H1 (cell line): Measurements from ENCODE around the gene L3HYPDH. TPM values are rescaled to one million over a fixed set of nuclear protein-coding genes. Genes with fewer than 3 reads are reported as not detected.

Experiments used
- BRCA1 ChIP-seq: IDR thresholded peaks from 2 replicates; pipeline ENCODE4 v1.6.1; 2012; ENCODE audit warnings: low read depth, low read length, improper control_type of control experiment
- KDM1A ChIP-seq: fragments of 200-600, 300-600 bp; sonication (generic); IDR thresholded peaks from 2 replicates; pipeline ENCODE4 v1.7.1; 2016; ENCODE audit warnings: mild to moderate bottlenecking, low read length, borderline replicate concordance
- KDM5A ChIP-seq: fragments of 200-600 bp; IDR thresholded peaks from 2 replicates; pipeline ENCODE4 v1.7.1; 2012; ENCODE audit warnings: mild to moderate bottlenecking, low read length, inconsistent platforms, mixed read lengths
- RNF2 ChIP-seq: fragments of 200-900, 300-1000 bp; sonication (generic); IDR thresholded peaks from 2 replicates; pipeline ENCODE4 v1.7.1; 2016; ENCODE audit warnings: borderline replicate concordance, low read depth, mild to moderate bottlenecking, antibody characterized with exemption, low read length; ENCODE audit not compliant: poor library complexity, severe bottlenecking; ENCODE audit errors: missing control alignments
- TAF1 ChIP-seq: IDR thresholded peaks from 2 replicates; pipeline ENCODE4 v1.6.1; 2011; ENCODE audit warnings: mild to moderate bottlenecking, low read depth, low read length
- TAF7 ChIP-seq: optimal IDR thresholded peaks from 2 replicates; pipeline ENCODE3; 2011; ENCODE audit warnings: low read depth, mild to moderate bottlenecking, inconsistent platforms, low read length, moderate library complexity, borderline replicate concordance
- polyA plus RNA-seq, 7 experiments: library from polyadenylated mRNA; depleted of rRNA in 3 of 7; stranded (reverse) in 5 of 7; unstranded in 2 of 7; fragments of >200 nt in 5 of 7; fragments of 200-250 nt in 2 of 7; gene quantifications; 1 replicate in 5 of 7; 2 replicates in 1 of 7; 4 replicates in 1 of 7; pipeline versions ENCODE4 v1.2.1 to v1.2.3, GENCODE V29; 2011 to 2013; ENCODE audit warnings: missing spikeins in 2 of 7, mixed read lengths in 2 of 7
- total RNA-seq: library from RNA; stranded (reverse); fragmentation: NEBNext Ultra II Directional; extraction: Animal tissue kit (Norgen Biotek cat#: 25700); gene quantifications from 2 replicates; pipeline ENCODE4 v1.2.1, GENCODE V29; 2021
- TF ChIP-seq, protein P1 (sequence below): fragments of 300-600 bp; sonication (generic); IDR thresholded peaks from 2 replicates; pipeline ENCODE4 v1.7.1; 2012; ENCODE audit warnings: low read length, moderate library complexity, mild to moderate bottlenecking, inconsistent platforms; ENCODE audit not compliant: insufficient replicate concordance

The L3HYPDH gene
- total and polyA plus RNA-seq, 2 of the 8 experiments (the other 6 are each of a cell fraction or from before 2014, with no cell fraction given) = 11.2 to 15.8 TPM

DNA sequence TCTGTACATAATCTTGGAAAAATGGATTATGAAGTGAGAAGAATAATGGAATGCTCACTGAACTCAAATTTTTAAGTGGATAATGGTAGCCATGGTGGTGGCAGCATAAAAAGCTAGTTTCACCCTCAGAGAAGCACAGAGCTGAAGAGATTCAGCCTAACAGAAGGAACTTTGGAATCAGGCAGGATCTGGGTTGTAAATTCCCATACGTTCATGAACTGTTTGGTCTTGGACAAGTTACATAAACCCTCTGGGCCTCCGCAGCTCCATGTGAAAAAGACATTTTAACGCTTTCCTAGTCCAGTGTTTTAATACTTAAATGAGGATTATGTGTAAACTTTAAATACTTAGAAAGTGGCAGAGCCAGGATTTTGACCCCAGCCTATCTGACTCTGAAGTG is 26.8 kb upstream of the L3HYPDH start (continued):
- TF ChIP-seq, protein P1, sequence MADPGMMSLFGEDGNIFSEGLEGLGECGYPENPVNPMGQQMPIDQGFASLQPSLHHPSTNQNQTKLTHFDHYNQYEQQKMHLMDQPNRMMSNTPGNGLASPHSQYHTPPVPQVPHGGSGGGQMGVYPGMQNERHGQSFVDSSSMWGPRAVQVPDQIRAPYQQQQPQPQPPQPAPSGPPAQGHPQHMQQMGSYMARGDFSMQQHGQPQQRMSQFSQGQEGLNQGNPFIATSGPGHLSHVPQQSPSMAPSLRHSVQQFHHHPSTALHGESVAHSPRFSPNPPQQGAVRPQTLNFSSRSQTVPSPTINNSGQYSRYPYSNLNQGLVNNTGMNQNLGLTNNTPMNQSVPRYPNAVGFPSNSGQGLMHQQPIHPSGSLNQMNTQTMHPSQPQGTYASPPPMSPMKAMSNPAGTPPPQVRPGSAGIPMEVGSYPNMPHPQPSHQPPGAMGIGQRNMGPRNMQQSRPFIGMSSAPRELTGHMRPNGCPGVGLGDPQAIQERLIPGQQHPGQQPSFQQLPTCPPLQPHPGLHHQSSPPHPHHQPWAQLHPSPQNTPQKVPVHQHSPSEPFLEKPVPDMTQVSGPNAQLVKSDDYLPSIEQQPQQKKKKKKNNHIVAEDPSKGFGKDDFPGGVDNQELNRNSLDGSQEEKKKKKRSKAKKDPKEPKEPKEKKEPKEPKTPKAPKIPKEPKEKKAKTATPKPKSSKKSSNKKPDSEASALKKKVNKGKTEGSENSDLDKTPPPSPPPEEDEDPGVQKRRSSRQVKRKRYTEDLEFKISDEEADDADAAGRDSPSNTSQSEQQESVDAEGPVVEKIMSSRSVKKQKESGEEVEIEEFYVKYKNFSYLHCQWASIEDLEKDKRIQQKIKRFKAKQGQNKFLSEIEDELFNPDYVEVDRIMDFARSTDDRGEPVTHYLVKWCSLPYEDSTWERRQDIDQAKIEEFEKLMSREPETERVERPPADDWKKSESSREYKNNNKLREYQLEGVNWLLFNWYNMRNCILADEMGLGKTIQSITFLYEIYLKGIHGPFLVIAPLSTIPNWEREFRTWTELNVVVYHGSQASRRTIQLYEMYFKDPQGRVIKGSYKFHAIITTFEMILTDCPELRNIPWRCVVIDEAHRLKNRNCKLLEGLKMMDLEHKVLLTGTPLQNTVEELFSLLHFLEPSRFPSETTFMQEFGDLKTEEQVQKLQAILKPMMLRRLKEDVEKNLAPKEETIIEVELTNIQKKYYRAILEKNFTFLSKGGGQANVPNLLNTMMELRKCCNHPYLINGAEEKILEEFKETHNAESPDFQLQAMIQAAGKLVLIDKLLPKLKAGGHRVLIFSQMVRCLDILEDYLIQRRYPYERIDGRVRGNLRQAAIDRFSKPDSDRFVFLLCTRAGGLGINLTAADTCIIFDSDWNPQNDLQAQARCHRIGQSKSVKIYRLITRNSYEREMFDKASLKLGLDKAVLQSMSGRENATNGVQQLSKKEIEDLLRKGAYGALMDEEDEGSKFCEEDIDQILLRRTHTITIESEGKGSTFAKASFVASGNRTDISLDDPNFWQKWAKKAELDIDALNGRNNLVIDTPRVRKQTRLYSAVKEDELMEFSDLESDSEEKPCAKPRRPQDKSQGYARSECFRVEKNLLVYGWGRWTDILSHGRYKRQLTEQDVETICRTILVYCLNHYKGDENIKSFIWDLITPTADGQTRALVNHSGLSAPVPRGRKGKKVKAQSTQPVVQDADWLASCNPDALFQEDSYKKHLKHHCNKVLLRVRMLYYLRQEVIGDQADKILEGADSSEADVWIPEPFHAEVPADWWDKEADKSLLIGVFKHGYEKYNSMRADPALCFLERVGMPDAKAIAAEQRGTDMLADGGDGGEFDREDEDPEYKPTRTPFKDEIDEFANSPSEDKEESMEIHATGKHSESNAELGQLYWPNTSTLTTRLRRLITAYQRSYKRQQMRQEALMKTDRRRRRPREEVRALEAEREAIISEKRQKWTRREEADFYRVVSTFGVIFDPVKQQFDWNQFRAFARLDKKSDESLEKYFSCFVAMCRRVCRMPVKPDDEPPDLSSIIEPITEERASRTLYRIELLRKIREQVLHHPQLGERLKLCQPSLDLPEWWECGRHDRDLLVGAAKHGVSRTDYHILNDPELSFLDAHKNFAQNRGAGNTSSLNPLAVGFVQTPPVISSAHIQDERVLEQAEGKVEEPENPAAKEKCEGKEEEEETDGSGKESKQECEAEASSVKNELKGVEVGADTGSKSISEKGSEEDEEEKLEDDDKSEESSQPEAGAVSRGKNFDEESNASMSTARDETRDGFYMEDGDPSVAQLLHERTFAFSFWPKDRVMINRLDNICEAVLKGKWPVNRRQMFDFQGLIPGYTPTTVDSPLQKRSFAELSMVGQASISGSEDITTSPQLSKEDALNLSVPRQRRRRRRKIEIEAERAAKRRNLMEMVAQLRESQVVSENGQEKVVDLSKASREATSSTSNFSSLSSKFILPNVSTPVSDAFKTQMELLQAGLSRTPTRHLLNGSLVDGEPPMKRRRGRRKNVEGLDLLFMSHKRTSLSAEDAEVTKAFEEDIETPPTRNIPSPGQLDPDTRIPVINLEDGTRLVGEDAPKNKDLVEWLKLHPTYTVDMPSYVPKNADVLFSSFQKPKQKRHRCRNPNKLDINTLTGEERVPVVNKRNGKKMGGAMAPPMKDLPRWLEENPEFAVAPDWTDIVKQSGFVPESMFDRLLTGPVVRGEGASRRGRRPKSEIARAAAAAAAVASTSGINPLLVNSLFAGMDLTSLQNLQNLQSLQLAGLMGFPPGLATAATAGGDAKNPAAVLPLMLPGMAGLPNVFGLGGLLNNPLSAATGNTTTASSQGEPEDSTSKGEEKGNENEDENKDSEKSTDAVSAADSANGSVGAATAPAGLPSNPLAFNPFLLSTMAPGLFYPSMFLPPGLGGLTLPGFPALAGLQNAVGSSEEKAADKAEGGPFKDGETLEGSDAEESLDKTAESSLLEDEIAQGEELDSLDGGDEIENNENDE = no peak
- no peak for TF ChIP-seq BRCA1
- no peak for TF ChIP-seq KDM5A
- no peak for TF ChIP-seq TAF7
- TF ChIP-seq TAF1 = no peak
- TF ChIP-seq RNF2 = no peak
- TF ChIP-seq KDM1A = no peak
